Activated CD8-positive, alpha-beta memory T cell treated with anti-CD3 and anti-CD28 coated beads for 4 hours (primary cell): Measurements from ENCODE around the gene MCC.

Experiments
- DNase-seq, 2 donors: peaks; one replicate each; pipeline ENCODE4 v3.0.0-alpha.2; 2020; ENCODE audit warnings: low read depth in 2 of 2

MCC gene

DNA sequence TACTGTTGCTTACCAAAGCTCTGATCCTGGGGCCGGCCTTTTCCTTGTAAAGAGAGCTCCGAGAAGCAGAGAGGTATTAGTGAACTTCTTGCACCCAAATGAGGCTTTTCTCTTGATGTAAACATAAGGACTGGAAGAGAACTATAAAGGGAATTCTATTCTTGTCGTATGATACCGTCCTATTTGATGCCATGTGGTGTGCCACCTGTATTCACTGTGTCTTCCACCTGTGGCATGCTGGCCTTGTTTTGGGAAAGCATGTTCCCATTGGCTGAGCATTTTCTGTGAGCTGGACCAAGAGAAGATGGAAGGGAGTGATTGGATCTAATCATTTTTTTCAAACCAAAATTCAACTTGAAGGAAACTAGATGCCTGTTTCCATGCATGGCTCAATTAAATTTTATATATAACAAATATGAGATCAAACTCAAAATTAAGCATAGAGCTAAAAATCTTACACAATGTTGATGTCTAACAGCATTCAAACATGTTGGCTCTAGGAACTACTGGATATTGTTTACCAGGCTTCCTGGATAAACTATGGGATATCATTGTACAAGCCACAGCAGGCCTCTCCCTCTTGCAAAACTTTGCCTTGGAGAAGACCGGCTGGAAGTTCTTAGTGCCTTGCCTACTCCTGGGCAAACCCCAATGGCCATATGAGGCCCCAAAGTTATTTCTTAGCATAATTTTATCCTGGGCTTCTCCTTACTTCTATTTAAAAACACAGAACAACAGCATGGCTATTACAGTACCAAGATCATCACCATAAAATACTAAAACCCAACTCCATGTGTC lies 168.8 kb downstream of the MCC start:
- DNase-seq = no peak

- DNase-seq = no peak
Measured at GRCh38 chr5:113317636-113318035, 170.6 kb downstream of the MCC start.

DNA sequence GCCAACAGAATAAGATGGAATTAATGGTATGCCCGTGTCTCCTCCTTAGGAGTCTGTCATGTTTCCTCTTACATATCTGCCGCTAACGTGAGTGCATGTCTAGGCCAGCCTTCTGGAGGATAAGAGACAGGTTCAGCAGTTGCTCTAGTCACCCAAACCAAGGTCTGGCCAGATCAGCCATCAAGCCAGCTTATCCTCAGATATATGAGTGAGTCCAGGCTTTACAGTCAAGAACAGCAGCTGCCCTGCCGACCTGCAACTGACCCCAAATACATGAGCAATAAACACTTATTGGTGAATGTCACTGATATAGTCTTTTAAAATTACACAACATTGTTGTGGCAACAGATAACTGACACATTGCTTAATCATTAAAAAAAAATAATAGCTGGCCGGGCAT lies 177.0 kb downstream of the MCC start:
- no peak for DNase-seq

- DNase-seq = no peak
Measured at GRCh38 chr5:113302120-113302519, 186.1 kb downstream of the MCC start.

DNA sequence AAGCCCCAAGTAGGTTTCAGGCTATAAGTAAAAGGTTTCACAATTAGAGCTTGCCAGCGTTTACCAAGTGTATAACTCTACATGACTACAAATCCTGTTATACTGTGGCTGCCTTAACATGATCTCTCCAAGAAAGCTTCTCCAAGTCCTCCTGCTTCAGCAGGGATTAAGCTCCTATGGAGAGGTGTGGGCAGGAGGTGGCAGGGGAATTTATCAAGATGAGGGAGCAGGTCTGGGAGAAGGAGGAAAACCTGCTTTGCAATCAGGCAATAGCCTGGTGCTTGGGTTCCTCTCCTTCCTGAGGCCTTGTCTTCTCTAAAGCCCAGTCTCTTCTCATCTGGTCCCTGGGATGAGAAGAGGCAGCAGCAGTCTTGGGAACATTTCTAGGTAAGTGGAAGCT lies 188.7 kb downstream of the MCC start:
- no peak for DNase-seq

DNA sequence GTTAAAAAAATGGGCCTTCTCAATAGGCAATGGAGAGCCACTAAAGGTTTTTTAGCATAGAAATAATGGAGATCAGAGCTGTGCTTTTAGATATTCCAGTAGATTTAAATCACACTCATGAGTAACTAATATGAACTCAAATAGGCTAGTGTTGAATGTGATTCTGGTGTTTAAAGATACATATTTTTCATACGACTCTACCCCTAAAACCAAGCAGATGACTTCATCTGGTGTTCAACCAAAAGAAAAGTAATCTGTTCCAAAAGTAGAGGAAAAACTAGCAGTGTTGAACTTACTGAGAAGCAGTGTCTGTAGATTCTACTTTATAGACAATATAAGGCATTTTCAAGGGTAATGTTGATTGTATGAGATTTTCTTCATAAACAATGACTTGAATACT lies 191.6 kb downstream of the MCC start:
- DNase-seq = no peak

- DNase-seq = no peak
Measured at GRCh38 chr5:113295111-113295539, 193.1 kb downstream of the MCC start.

- peak; percentile 45 to 55 for DNase-seq
Measured at GRCh38 chr5:113294311-113295110, 193.7 kb downstream of the MCC start.

DNA sequence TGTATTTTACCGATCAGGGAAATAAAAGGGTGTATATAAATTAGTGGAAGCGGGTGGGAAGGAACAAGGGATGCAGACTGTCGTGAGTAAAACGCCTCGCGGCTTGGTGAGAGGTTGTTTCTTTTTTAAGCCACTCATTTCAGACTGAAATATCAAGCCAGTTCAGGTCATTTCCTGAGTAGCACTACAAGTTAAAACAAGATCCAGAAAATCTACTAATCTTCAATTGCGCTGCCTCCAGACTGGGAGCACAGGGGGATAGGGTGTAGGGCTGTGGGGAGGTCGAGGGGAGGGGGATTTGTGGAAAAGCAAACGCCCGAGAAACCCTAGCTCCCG lies 194.3 kb downstream of the MCC start:
- DNase-seq = no peak

- DNase-seq = no peak
Measured at GRCh38 chr5:113293068-113293974, 194.9 kb downstream of the MCC start.

DNA sequence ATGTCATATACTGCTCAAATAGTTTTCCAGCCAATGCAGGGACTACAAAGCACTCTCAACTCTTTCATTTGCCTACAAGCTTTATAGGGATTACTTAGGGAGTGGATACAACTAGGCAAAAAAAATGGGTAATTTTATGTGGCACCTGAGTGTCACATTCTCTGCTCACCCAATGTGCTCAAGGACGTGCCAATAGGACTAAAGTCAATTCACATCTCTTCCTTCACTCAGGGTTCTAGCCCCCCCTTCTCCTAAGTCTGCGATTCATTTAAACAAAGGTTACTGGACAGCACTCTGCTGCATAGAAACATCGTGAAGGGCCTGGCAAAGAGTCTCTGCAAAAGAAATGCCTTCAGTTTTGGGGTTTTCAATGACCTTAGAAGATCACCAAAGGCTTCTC lies 195.8 kb downstream of the MCC start:
- no peak for DNase-seq

DNA sequence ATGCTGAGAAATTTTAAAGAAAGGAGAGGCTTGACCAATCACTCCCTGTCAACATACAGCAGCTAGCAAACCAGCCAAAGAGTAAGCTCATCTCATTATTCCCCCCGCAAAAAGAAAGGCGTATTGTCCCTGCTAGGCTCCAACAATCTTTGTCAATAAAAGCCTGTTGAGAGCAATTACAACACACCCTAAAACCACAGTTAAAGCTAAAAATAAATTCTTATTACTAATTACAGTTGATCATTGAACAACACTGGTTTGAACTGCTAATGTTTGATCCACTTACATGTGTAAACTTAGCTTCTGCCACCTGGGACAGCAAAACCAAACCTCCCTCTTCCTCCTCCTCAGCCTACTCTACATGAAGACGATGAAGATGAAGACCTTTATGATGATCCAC lies 204.7 kb downstream of the MCC start:
- no peak for DNase-seq

GRCh38 chr5:113282472-113282871 lies 205.8 kb downstream of the MCC start:
- no peak for DNase-seq

GRCh38 chr5:113281194-113281593 lies 207.1 kb downstream of the MCC start:
- DNase-seq = no peak

DNA sequence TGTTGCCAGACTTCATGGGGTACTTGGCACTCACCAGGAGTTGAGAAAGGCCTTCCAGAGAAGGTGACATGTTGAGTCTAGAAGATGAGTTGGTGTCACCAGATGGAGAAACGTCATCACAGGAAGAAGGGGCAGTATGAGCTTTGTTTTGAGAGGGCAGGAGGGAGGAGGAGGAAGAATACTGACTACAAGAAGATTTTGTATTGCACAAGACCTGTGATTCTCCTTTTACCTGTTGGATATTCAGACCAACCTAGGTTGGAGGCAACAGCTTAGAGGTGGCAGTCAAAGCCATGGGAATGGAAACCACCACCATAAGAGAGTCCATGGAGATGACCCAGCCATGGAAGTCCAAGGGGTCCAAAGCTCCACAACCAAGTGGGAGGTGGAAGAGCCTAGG lies 207.7 kb downstream of the MCC start:
- no peak for DNase-seq

GRCh38 chr5:113278976-113279375 lies 209.3 kb downstream of the MCC start:
- no peak for DNase-seq

- no peak for DNase-seq
Measured at GRCh38 chr5:113276493-113276892, 211.8 kb downstream of the MCC start.

- no peak for DNase-seq
Measured at GRCh38 chr5:113276001-113276400, 212.3 kb downstream of the MCC start.

DNA sequence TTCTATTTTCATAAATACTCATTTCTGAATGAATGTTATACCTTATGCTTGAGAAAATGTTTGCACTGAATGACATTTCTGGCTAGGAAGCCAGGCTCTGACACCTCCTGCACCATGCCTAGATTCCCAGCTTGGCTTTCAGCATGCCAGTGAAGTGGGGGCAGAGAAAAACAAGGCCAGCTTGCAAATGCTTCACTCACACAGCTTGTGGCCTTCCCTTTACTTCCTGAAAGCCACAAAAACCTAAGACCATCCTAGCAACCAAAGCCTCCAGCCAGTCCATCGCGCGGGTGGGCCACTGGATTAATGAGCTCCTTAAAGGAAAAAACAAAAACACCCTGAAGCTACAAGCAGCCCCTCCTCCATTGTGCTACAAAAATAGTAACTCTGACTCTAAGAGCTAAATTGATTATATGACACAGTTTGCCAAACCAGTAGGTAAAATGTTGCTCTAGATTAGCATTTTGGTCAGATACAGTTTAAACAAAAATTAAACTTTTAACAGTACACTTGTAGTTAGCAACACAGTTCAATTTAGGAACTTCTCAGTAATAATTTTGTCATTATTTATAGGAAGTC lies 213.3 kb downstream of the MCC start:
- DNase-seq = no peak

DNA sequence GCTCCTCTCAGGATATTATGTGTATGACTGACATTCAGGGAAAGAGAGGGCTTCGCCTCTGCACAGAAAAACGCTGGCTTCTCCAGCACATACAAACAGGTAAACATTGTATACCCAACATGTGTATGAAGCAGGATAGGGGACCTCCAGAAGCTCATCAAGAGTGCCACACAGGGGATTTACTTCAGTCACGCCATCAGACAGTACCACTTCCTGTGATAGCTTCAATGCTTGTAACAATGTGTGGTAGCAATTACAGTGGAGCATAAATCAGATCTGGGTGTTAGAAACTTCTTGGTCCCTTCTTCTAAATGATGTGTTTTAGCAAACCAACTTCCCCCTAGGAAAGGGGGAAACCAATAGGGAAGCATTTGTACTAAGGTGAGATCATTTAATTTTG lies 214.3 kb downstream of the MCC start:
- DNase-seq = no peak

- DNase-seq = no peak
Measured at GRCh38 chr5:113271745-113272454, 216.4 kb downstream of the MCC start.
